Caki2 (cell line): Measurements from ENCODE around the gene CCDC171. TPM values are rescaled to one million over a fixed set of nuclear protein-coding genes. Genes with fewer than 3 reads are reported as not detected.
"Not testable (repeated sequence)": the region's sequence is repeated elsewhere in the genome, so short reads cannot be mapped to it uniquely, and the experiment has no call there.

Source experiments
- DNase-seq: peaks from one replicate; pipeline ENCODE4 v3.0.0-alpha.2; 2015; ENCODE audit warnings: low read depth
- in situ Hi-C: cut with HindIII; loops from 2 replicates; pipeline ENCODE4 v1.10.0; 2016; ENCODE audit warnings: low sequenced_read_pairs, low pct_unique_long_range_greater_than_20kb, mixed read lengths
- total RNA-seq: library from RNA; depleted of rRNA; stranded (reverse); fragments of >200 nt; shearing (Covaris generic); gene quantifications from 2 replicates; pipeline ENCODE4 v1.2.3, GENCODE V29; 2014; ENCODE audit warnings: low replicate concordance; rRNA removed

CCDC171 gene
- total RNA-seq, result 0.14 and 0.47 TPM in 2 replicates

GRCh38 chr9:15552636-15553527, at the start of gene CCDC171:
TSS of gene CCDC171 (plus strand) at chr9:15553043. CDS start at chr9:15564089, 11,046 bp downstream.
- in situ Hi-C loops, result no loop called here
- DNase-seq, result peak; percentile 89

GRCh38 chr9:15505921-15506320, 46.9 kb upstream of the CCDC171 start:
- DNase-seq, result no peak
- in situ Hi-C loops, result no loop called here

- peak; percentile 20 for DNase-seq
- in situ Hi-C loops, result no loop called here
Measured at GRCh38 chr9:15509931-15510788, 42.7 kb upstream of the CCDC171 start.

GRCh38 chr9:15510789-15511575, 41.9 kb upstream of the CCDC171 start, which contains the start of gene PSIP1:
TSS of gene PSIP1 (minus strand) at chr9:15510970. CDS start at chr9:15510188, 782 bp downstream.
- DNase-seq, result peak; percentile 83
- in situ Hi-C loops, result no loop called here

- in situ Hi-C loops, result no loop called here
- DNase-seq, result no peak
Measured at GRCh38 chr9:15512204-15512603, 40.6 kb upstream of the CCDC171 start.

- DNase-seq, result no peak
- in situ Hi-C loops, result no loop called here
Measured at GRCh38 chr9:15512889-15513288, 40.0 kb upstream of the CCDC171 start.

- in situ Hi-C loops, result no loop called here
- no peak for DNase-seq
Measured at GRCh38 chr9:15513335-15513734, 39.5 kb upstream of the CCDC171 start.

- DNase-seq, result no peak
- in situ Hi-C loops, result no loop called here
Measured at GRCh38 chr9:15519831-15520230, 33.0 kb upstream of the CCDC171 start.

GRCh38 chr9:15521254-15521653, 31.6 kb upstream of the CCDC171 start:
- in situ Hi-C loops, result no loop called here
- no peak for DNase-seq

GRCh38 chr9:15522130-15522755, 30.6 kb upstream of the CCDC171 start:
- in situ Hi-C loops, result no loop called here
- no peak for DNase-seq

- DNase-seq, result no peak
- in situ Hi-C loops, result no loop called here
Measured at GRCh38 chr9:15524845-15525455, 27.9 kb upstream of the CCDC171 start.

- DNase-seq, result no peak
- in situ Hi-C loops, result no loop called here
Measured at GRCh38 chr9:15525958-15526357, 26.9 kb upstream of the CCDC171 start.

GRCh38 chr9:15527035-15527434, 25.8 kb upstream of the CCDC171 start:
- in situ Hi-C loops, DNase-seq: not testable (repeated sequence)

GRCh38 chr9:15529566-15530324, 23.1 kb upstream of the CCDC171 start:
- in situ Hi-C loops, result no loop called here

GRCh38 chr9:15531380-15531779, 21.5 kb upstream of the CCDC171 start:
- in situ Hi-C loops, result no loop called here

More at GRCh38 chr9:15529566-15530324, 23.1 kb upstream of the CCDC171 start:
- DNase-seq, result no peak

GRCh38 chr9:15541872-15542271, 11.0 kb upstream of the CCDC171 start:
- in situ Hi-C loops, result no loop called here

More at GRCh38 chr9:15531380-15531779, 21.5 kb upstream of the CCDC171 start:
- DNase-seq, result no peak

GRCh38 chr9:15542624-15543023, 10.2 kb upstream of the CCDC171 start:
- in situ Hi-C loops, result no loop called here
- no peak for DNase-seq

More at GRCh38 chr9:15541872-15542271, 11.0 kb upstream of the CCDC171 start:
- no peak for DNase-seq
